Stimulated activated CD8-positive, alpha-beta memory T cell treated with anti-CD3 and anti-CD28 coated beads, Interleukin-15, amount 100 ng/mL, for 1 hour (primary cell): ENCODE results near the gene PNPLA6.

Source experiments
- DNase-seq: peaks from one replicate; pipeline ENCODE4 v3.0.0-alpha.2; 2020; ENCODE audit warnings: low read depth

The PNPLA6 gene

DNA sequence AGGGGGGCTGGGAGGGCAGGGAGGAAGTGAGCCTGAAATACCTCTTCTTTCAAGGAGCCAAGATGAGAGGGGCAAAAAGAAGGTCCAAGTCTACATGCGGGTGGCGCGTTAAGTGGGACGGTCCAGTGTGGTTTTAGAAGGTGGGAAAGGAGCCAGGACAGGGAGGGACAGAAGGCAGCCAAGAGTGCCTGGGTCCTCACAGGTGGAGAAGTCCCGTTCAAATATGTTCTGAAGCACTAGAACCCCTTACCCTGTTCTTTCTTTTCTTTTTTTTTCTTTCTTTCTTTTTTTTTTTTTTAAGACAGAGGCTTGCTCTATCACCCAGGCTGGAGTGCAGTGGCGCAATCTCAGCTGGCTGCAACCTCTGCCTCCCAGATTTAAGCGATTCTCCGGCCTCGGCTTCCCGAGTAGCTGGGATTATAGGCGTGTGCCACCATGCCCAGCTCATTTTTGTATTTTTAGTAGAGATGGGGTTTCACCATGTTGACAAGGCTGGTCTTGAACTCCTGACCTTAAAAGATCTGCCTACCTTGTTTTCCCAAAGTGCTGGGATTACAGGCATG, 67.5 kb downstream of the PNPLA6 start:
- DNase-seq = no peak

DNA sequence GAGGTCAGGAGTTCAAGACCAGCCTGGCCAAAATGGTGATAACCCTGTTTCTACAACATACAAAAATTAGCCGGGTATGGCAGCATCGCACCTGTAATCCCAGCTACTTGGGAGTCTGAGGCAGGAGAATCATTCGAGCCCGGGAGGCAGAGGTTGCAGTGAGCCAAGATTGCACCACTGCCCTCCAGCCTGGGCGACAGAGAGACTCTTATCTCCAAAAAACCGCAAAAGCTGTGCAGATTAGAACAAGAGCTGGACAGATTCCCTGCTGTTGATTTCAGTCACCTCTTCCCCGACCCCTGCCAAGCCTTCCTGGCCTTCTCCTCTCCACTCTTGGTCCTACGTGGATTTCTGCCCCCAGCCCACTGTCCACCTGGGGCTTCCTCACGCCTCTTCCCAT, 68.4 kb downstream of the PNPLA6 start:
- no peak for DNase-seq

DNA sequence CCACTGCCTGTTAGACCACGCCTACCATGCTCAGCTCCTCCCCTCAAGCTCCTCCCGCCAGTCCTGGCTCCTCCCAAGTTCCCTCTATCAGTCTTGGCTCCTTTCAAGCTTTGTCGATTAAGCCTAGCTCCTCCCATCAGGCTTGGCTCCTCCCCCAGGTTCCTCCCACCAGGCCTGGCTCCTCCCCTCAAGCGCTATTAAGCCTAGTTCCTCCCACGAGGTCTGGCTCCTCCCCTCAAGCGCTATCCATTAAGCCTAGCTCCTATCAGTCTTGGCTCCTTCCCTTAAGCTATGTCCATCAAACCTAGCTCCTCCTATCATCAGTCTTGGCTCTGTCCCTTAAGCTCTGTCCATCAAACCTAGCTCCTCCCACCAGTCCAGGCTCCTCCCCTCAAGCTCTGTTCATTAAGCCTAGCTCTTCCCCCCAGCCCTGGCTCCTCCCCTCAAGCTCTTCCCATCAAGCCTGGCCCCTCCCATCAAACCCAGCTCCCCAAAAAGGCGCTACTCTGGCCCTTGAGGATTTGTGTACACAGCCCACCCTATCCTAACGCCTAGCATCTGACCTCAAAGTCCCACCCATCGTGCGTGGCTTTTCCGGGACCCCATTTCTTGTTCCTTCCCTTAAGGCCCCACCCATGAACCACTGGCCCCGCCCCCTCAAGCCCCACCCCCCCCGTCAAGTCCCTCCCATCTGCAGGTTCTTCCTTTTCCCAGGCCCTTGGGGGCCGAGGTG, 70.1 kb downstream of the PNPLA6 start:
- DNase-seq = no peak

DNA sequence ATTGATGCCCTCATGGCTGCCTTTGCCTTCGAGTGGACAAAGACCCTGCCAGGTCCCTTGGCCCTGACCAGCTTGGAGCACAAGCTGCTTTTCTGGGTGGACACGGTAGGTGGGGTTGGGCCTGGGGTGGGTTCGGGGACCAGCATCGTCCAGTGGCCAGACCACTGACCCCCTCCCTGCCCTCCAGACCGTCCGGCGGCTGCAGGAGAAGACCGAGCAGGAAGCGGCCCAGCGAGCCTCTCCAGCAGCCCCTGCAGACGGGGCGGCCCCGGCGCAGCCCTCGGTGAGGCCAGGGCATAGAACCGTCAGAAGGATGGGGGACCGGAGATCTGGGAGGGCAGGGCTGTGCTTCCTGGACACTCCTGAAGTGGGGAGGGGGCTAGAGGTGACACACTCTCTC, 70.8 kb downstream of the PNPLA6 start:
- DNase-seq = no peak

DNA sequence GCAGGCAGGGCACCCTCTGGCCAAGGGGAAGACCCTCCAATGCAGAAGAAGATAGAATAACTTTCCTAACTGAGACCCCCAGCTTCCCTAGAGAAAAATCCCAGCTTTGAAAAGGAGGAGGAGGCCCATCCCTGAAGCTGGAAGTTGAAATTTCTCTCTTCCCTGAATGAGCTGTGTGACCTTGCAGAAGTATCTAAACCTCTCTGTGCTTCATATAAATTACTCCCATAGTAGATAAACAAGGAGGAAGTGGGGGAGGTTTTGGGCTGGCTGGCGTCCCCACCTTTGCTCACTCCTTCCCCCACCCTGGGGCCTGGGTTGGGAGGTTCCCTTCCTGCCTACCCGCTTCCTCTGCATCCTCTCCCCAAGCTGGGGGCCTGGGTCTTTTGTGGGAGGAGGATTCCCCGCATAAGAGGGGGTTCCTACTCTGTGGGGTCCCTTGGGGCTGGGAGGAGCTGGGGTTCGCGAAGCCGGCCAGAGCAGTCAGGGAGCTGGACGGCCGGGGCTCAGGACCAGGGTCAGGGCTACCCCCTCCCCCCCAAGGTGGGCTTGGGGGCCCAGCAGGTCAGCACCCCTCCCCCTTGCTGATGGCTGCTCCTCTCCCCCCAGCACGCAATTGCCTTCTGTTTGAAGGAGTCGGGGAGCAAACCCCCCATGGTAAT, 71.8 kb downstream of the PNPLA6 start:
- no peak for DNase-seq

DNA sequence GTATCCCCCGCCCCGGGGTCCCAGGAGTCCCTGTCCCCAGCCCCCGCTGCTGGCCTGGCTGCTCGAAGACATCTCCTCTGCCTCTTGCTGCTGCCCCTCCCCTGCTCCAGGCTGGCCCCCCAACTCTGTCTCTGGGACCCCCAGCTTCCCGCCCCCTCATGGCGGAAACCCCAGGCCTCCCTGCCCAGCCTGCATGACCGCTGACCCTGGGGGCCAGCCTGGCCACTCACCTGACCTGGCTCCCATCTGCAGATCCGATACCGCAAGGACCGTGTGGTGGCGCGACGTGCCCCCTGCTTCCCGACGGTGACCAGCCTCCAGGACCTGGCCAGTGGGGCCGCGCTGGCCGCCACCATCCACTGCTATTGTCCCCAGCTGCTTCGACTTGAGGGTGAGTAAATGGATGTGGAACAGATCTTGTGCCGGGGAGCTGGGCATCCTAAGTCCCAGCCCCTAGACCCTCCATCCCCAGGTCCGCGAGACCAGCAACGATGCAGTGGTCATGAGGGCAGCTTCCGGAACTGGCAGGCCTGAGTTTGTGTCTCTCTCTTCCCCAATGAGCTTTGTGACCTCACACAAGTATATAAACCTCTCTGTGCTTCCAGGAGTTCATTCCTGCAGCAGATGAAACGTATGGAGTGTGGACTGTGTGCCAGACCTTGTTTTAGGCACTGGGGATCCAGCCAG, 72.5 kb downstream of the PNPLA6 start:
- no peak for DNase-seq

DNA sequence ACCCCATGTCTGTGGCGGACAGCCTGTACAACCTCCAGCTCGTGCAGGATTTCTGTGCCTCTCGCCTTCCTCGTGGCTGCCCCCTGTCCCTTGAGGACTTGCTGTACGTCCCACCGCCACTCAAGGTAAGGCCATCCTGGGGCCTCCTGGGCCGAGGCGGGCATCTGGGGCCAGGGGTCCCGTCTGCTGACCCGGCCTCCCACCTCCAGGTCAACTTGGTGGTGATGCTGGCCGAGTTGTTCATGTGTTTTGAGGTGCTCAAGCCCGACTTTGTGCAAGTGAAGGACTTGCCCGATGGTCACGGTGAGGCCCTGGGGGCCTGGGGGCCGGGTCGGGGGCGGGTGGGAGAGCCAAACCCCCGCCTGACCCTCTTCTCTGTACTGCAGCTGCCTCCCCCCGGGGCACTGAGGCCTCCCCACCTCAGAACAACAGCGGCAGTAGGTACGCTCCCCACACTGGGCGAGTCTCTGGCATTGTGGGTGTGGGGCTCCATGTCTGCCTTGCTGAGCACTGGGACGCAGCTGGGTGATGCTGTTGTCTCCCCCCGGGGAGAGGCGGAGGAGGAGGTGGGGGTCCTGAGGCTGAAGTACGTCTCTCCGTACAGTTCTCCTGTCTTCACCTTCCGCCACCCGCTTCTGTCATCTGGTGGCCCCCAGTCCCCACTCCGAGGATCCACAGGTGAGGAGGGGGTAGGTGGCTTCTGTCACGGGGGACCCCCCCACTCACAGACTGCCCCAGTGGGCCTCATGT, 75.1 kb downstream of the PNPLA6 start:
- DNase-seq = no peak
